NT2/D1 (cell line): ENCODE measurements around the gene AOPEP.

Experiments used
- SUZ12 ChIP-seq: IDR thresholded peaks from 2 replicates; pipeline ENCODE4 v1.6.1; 2011; ENCODE audit not compliant: insufficient read length, insufficient read depth; ENCODE audit errors: extremely low read depth
- YY1 ChIP-seq: IDR thresholded peaks from 2 replicates; pipeline ENCODE4 v1.6.1; 2011; ENCODE audit not compliant: insufficient read length, insufficient read depth
- ZNF274 ChIP-seq: IDR thresholded peaks from 2 replicates; pipeline ENCODE4 v1.6.1; 2011; ENCODE audit warnings: mild to moderate bottlenecking, low read depth, low read length

- TF ChIP-seq ZNF274 (no peak), YY1 (no peak), SUZ12 (no peak)
Measured at GRCh38 chr9:94921092-94921471, 194.6 kb downstream of the AOPEP start.
